ENCODE measurements around the gene NME7.
"Not testable (repeated sequence)": the region's sequence is repeated elsewhere in the genome, so short reads cannot be mapped to it uniquely, and the experiment has no call there.

The NME7 gene

DNA sequence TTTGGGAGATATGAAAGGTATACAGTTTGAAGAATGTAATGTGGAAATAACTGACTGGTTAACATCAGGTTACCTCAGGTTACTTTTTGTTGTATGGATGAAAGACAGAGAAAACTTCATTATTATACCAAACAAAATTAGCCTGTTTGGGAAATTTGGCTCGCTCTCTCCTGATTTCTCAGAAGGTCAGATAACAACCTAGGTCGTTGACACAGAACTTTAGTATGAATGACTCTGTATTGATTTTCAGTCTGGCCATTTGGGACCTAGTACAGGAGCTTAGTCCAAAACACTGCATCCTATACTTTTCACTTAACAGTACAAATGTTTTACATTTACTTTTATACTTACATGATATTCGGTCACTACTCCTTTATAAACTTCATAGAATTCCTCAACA is 132.8 kb downstream of the NME7 start:
- no peak for DNase-seq (ENCODE audit: low spot score)

DNA sequence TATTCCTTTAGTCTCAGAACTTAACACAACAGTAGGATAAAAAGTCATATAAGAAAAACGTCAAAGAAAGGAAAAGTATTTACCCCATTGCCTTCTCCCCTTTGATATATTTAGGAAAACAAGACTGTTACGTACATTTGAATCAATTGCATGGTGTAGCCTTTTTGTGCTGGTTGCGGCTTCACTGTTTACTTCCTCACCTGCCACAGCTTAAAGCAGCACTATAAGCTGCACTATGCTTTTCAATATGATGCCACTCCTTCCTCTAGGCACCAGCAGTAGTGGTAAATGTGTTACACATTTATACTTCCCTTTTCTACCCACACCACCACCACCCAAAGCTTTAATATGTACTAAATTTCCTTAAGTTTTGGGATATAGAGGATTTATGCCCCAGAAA is 150.0 kb downstream of the NME7 start:
- no peak for DNase-seq (ENCODE audit: low spot score)

DNA sequence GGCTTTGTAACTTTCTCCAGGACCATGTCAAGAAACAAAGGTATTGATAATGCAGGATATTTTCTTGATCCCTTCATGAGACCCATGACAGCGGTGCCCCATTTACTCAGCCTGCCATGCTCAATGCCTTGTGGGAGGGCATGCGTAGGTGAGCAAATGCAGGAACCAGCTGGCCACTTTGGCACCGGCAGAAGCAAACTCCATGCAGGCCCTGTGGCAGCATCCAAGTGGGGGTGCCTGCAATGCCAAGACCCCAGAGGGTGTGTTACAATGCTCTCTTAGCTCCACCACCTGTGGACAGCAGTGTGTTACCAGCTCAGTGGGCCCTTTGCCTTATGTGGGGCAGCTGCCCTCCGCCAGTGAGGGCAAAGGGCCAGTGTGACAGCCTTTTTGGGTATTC is 153.0 kb downstream of the NME7 start:
- DNase-seq (ENCODE audit: low spot score) = no peak

DNA sequence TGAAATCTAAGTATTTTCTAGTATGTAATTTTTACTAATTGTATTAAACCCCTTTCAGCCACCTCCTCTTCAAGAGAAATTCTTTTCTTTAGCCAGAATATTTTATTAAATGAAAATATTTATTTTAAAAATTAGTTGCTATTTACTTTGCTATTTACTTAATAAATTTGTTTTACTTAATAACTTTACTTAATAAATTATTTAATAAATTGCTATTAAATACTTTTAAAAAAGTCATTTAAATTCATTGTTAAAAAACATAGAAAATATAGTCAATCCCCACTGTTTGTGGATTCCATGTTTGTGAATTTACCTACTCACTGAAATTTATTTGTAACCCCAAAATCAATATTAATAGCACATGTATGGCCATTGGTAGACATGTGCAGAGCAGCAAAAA is 155.5 kb downstream of the NME7 start:
- no peak for DNase-seq (ENCODE audit: low spot score)

DNA sequence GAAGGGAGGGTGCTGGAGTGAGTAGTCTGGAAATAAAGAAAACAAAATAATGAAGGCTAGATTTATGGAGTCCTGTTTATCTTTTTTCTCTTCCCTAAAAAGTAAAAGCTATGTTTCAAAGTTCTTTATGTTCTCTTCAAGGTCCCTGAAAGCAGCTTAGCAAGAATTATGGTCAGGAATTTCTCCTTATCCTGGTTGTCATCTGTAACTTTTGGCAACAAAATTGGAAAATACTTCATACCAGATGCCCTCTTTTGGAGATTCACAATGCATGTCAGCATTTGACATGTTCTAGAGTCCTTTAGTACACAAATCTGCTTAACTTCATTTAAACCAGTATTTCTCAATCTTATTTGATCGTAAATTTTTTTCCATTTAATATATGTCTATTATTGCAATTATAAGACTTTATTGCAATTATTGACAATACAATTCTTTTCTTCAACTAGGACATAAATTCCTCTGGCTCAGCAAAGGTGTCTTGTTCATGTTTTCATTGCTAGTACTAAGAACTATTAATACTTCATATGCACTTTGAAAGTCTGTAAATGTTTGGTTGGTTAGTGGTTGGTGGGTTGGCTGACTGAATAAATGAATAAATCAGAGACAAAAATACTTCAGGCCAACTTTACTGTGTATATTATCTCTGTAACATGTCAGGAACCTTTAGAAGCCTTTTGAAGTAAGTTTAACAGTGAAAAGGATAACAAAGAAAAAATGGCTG is 159.6 kb downstream of the NME7 start:
- no peak for DNase-seq (ENCODE audit: low spot score)

DNA sequence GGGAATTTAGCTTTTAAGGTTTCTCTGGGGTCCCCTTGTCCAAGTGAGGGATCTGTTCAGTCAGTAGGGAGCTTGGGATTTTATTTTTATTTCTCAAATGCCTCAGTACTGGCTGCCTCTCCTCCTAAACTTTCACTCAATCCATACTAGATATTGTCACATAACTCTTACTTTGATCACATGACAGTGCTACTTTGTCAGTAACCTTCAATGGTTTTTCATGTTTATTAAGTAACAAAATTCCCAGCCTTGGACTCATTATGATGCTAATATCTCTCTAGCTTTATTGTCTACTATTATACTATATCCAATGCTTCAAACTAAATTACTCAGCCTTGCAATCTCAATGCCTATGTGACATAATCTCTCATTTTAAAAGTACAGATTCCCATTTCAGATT is 163.4 kb downstream of the NME7 start:
- no peak for DNase-seq (ENCODE audit: low spot score)

DNA sequence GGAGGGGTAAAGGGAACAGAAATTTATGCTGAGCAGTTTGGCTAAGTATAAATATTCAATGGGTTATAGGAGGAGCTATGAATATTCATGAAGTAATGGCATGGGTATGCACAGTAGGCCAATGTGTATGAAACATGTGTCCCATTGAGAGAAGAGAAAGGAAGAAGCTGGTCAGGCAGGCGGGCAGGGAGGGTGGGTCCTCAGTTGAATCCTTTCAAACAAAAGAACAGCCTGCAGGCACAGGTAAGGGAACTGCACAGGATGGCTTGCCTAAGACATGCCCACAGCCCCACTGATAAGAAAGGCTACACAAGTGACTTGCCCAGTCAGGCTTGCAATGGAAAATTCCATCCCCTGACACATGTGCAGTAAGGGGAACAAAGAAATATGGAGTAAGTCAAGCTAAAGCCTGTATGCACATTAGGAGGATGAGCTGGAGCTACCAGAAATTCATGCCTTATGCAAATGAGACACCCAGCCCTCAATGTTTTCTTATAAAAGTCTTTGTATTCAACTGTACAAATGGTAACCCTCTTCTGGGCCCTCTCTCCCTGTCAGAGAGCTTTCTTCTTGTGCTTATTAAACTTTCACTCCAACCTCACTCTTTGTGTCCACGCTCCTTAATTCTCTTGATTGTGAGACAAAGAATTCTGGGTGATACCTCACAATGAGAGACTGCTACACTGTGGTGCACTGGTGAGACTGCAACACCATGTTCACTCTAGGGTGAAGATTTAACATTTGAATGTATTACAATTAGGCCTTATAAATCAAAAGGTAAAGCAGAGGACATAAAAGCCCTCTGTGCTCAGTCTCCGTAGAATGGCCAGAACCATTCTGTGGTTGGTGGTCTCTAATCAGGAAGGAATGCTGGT is 164.6 kb downstream of the NME7 start:
- no peak for DNase-seq (ENCODE audit: low spot score)

DNA sequence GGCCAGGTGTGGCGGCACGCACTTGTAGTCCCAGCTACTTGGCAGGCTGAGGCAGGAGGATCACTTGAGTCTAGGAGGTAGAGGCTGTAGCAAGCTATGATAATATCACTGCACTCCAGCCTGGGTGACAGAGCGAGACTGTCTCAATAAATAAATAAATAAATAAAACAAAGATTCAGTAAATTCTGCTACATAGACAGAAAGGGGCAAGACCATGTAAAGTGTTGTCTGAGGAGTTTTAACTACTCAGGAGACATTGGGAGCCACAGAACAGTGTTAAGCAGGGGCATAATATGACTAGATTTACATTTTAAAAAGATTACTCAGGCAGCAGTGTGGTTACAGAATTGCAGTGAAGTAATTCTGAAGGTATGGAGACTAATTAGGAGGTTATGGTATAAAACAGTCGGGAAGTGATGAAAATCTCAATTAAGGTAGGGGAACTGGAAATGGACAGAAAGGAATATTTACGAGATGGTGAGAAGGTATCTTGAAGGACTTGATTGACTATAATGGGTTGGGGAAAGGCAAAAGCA is 166.4 kb downstream of the NME7 start:
- no peak for DNase-seq (ENCODE audit: low spot score)

DNA sequence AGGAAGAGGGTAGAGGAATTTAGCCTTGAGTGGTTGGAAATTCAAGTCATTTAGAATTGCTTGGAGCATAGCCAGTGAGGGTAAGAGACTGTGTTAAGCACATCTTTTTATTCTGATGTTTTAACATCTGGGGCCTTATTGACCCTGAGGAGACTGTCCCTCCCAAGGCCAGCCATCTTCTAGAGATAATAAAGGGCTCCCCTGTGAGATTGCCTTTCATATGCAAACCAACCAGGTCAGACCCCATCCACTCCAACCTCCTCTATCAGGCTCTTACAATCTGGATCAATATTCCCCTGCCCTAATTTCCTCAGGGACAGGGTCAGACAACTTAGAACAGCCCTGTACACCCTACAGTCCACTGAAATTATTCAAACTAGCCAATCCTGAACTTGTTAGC is 167.3 kb downstream of the NME7 start:
- no peak for DNase-seq (ENCODE audit: low spot score)

DNA sequence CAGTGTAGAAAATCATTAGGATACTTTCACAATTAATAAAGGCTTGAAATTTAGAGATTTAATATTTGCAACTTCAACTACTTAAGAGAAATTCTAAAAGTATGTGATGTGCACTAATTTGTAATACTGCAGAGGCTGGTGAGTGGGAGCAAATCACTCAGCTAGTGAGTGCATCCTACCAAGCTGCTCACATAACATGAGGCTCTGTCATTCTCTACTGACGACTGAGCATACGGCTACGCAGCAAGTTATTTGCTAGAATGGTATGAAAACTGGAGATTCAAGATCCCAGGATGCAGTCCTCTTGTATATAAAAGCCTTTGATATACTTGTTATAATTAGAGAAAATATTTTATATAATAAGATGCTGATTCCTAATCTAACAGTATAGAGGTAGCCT is 171.0 kb downstream of the NME7 start:
- no peak for DNase-seq (ENCODE audit: low spot score)

DNA sequence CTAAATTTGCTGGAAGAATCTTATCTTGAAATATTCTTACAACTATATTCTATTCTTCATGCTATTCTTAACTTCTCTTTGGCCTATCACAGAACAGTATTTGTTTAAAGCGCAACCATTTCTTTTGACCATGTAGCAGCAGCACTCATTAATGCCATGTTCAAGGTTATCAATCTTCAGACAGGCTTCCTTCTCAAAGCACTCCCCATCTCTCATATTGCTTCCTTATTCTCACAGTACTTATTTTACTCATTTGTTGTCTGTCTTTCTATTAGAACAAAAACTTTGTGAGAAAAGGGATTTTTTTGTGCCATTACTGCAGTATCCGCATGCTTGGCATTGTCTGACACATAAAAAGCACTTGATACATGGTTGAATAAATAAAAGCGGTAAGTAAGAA is 171.4 kb downstream of the NME7 start:
- DNase-seq (ENCODE audit: low spot score) = no peak

DNA sequence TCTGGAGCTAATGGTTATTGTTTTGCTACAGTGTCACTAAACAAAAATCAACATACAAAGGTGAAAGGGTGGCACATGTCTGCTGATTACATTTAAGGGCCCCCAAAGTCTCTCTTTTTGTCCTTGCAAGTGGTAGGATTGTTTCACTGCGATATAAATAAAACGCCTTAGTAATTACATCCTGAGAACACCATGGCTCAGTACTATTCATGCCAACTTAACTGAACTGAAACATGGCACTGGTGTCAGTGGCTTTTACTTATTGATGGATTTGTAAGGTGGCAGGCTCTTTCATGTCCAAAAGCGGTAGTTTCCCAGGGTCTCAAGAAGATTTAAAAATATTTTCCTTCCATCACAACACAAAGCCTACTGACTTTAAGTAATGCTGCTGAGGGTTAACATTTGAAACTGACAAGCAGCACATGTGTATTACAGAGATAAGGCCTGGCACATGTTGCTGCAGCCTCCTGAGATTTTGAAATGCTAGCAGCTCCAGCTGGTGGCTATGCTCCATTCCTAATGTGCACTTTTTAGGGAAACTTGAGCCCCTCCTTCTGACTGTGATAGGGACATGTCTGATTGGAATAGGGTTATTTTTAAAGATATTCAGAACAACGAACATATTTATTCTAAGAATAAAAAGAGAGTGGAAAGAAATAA is 174.3 kb downstream of the NME7 start:
- peak; percentile 7 for DNase-seq (ENCODE audit: low spot score)

DNA sequence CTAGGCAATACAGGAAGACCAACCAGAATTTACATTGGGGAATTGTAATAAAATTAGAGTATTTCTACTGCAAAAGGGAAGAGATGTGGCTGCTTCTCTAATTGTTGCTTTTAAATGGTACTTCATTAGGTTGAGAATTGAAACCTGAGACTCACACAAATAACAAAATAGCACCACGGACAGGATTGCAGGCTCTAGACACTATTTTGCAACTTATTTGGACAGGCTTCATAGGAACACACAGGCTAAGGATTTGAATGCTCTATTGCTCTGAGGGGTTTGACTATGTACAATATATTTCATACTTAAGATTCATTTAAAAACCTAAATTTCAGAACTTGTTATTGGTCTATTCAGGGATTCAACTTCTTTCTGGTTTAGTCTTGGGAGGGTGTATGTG is 181.5 kb downstream of the NME7 start:
- DNase-seq (ENCODE audit: low spot score) = no peak

DNA sequence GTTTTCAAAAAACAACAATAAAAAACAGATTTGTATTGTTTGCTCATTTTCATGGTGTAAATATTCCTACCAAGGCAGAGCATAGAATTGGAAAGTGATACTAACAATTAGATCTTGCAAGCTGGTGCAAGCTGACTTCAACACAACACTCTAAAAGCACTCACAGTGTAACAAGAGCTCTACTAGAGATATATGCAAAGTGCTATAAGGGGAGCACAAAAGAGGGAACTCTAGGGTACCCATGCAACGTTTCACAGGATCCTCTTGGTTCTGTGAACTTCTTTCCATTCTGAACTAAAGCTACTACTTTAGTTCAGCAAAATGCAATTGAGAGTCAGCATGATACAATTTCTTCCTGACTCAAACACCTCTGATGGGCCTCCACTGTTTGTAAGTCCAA is 182.8 kb downstream of the NME7 start:
- no peak for DNase-seq (ENCODE audit: low spot score)

DNA sequence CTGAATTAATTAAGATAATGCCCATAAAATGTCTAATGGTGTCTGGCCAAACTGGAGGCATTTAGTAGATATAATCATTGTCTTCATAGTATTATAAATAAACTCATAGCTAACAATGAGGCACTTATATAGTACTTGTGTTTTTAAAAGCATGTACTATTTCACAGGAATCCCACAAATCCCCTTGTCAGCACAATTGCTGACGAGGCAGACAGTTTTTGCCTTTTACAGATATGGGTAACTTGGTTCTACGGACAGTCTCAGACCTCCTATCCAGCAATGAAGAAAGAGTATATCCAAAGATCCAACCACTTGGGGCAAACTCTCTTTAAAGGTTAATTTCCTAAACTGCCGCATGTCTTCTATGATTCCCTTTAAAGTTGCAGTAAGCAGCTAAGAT is 187.4 kb downstream of the NME7 start:
- no peak for DNase-seq (ENCODE audit: low spot score)

DNA sequence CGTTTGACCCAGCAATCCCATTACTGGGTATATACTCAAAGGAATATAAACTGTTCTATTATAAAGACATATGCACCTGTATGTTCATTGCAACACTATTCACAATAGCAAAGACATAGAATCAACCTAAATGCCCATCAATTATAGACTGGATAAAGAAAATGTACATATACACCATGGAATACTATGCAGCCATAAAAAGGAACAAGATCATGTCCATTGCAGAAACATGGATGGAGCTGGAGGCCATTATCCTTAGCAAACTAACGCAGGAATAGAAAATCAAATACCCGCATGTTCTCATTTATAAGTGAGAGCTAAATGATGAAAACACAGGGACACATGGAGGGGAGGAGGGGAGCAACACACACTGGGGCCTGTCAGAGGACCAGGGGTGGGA is 188.2 kb downstream of the NME7 start:
- not testable (repeated sequence) for DNase-seq (ENCODE audit: low spot score)

DNA sequence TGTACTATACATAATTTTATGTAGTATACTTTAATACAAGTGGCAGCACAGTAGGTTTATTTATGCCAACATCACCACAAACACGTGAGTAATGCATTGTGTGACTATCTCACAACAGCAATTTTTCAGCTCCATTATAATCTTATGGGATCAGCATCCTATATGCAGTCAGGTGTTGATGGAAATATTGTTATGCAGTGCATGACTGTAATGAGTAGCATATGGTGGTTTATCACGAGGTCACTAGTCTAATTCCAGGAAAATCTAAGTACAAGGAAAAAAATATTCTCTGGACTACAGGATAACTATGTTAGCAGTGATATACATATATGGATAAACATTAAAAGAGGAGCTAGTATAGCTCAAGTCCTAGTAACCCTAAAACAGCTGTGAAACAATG is 192.1 kb downstream of the NME7 start:
- no peak for DNase-seq (ENCODE audit: low spot score)

DNA sequence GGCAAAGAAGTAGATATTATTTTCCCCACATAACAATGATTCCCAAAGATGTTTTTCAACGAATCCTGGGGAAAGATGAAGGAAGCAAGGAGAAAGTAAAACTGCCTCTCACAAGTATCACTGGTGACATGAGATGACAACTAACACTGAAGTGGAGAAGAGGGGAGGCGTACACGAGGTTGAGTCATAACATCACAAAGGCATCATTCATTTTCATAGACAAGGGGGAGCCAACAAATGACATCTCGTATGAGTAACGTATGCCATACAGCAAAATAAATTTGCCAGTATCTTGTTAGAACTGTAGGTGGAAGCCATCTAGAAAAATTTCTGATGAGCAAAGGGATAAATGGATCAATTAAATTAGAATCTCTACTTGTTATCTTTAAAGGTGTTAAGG is 204.5 kb downstream of the NME7 start:
- no peak for DNase-seq (ENCODE audit: low spot score)

DNA sequence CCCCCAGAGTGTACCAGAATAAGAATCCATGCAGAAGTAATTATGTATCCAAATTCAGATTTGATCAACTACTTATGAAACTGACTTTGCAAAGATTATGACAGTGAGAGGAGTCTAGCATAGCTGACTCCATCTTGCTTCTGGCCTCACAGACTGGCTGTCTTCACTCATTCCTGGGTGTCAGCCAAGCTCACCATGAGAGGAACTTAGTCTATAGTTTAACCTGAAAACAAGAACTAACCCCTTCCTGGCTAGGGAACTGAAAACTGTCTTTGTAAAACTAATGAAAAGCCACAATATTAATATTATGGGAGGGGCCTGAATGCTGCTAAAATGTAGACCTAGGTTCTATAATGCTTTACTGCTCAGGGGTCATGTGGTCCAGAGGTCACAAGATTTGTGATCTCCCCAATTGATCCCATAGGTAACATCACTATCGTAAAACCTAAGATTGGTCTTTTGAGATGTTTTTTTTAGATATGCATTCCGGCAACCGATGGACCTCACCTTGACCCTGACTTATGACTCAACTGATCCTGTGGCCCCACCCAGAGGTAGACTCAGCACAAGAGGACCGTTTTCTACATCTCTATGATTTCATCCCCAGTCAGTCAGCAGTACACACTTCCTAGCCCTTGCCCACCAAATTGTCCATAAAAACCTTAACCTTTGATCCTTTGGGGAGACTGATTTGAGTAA is 206.0 kb downstream of the NME7 start:
- no peak for DNase-seq (ENCODE audit: low spot score)

DNA sequence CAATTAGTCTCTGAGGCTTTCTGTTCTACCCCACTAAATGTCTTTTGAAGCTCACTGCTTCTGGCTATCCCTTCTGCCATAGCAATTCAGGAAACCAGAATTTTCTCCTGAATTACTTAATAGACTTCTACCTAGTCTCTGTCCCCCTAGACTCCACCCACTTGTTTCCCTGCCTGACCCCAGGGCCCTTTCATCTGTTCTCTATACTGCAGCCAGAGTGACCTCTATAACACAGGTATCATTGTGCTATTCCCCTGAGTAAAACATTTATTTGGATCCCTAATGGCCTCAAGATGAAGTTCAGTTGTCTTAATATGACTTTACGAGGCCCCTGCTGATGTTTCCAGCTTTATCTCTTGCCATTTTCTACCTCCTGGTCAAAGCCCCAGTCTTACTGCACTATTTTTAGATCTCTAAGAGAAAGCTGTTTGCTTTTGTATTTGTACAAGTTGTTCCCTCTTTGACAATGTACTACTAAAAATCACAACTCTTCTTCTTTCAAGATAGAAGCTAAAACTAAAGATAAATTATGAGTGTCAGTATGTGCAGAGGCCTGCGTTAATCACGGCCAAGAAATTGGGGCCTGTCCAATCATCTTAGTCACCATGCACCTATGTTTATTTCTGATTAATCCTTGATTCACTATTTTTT is 206.6 kb downstream of the NME7 start:
- no peak for DNase-seq (ENCODE audit: low spot score)

DNA sequence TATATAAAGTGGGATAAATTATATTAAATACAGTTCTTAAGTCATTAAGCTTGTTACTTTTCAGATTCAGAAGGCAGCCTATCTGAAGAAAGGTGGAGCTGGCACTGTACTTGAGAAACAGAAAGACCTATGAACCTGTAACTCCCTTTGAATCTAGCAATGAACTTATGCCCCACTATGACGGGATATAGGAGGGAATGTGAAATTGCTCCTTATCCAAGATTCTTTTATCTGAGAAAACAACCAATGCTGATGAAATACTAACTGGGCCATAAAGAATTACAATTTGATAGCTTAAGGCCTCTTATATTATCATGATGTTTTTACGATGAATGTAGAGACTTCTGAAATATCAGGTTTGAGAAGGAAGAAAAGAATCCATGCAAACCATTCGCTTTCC is 211.0 kb downstream of the NME7 start:
- DNase-seq (ENCODE audit: low spot score) = no peak

DNA sequence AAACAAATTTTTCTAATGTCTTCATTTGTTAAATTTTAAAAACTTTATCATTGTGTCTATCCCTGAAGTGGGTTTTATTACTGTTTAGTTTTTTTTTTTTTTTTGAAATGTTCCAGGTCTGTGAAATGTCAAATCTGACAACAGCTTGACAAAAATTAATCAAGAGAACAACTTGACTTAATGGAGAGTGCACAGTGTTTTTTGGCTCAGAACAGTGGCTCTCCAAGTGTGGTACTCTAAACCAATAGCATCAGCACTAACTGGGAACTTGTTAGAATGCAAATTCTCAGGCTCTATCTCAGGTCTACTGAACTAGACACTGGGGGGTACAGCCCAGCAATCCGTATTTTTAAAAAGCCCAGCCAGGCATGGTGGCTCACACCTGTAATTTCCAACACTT is 211.9 kb downstream of the NME7 start:
- DNase-seq (ENCODE audit: low spot score) = no peak
